GOT3 (cell line): ENCODE results near the gene DDB1.
A peak's percentile ranks its signal among the peaks of the same experiment; 100 is the strongest.

Experiments
- DNase-seq: peaks from one replicate; lab custom pipeline; 2025; ENCODE audit warnings: mixed read lengths; lab: John Stamatoyannopoulos, UW

DDB1 gene

DNA sequence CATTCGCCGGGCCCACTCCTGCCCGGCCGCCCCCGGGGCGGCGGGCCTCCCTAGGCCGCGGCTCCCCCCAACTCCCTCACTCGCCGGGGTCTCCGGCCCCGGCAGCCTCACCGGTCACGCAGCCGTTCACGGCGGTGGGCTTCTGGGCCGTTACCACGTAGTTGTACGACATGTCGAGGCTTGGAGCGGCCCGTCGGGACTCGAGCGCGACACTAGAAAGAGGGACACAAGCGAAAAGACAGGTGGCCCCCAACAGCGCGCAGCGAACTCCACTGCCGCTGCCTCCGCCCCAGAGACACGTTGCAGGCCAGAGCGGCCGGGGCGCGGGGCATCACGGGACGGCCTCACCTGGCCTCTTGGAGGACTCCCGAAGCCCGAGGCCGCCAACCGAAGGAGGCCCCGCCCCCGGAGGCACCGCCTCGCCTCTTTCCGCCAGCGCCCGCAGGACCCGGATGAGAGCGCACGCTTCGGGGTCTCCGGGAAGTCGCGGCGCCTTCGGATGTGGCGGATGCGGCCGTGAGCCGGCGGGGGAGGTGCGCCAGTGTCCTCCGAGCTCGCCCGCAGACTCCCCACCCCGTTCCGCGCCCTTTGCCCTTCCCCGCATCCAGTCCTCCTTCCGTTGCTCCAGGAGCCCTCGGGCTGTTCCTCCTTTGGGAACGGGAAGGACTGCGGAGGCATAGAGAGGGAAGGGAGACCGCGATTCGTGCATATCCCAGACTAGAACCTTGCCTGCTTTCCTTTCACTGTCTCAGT lies at the start of gene DDB1, which contains the start of gene TKFC:
DDB1 (minus strand) TSS at position 309 of the 753 bp plus-strand sequence; CDS start at position 172, 137 bp downstream.
TKFC (plus strand) TSS at position 432 of the 753 bp plus-strand sequence. CDS start 1,501 bp downstream, outside the sequence.
- DNase-seq, result peak; percentile 55

- no peak for DNase-seq
Measured at GRCh38 chr11:61380884-61381283, 48.0 kb upstream of the DDB1 start.

DNA sequence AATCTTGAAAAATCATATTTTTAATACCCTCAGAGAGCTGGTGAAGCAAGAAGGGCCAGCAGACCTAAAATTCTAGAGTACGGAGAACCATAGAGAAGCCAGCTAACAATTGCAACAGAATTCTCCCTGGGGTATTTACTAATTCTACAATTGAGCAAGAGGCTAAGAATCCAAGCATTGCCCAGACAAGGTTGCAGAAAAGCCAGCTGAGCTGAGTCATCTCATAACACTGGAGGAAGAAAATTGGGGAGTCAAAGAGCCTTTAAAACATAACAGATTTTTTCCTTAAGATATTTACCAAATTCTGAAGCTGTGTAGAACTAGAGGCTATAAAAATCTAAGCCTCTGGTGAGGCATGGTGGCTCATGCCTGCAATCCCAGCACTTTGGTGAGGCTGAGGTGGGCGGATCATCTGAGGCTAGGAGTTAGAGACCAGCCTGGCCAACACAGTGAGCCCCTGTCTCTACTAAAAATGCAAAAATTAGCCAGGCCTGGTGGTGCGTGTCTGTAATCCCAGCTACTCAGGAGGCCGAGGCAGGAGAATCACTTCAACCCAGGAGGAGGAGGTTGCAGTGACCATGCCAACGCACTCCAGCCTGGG lies 45.9 kb upstream of the DDB1 start:
- DNase-seq, result peak; percentile 40

- no peak for DNase-seq
Measured at GRCh38 chr11:61377461-61378160, 44.7 kb upstream of the DDB1 start.

- DNase-seq, result no peak
Measured at GRCh38 chr11:61375761-61376108, 42.8 kb upstream of the DDB1 start.

GRCh38 chr11:61372659-61373420 lies 39.9 kb upstream of the DDB1 start:
- no peak for DNase-seq

GRCh38 chr11:61370349-61371005 lies 37.6 kb upstream of the DDB1 start:
- DNase-seq, result no peak

DNA sequence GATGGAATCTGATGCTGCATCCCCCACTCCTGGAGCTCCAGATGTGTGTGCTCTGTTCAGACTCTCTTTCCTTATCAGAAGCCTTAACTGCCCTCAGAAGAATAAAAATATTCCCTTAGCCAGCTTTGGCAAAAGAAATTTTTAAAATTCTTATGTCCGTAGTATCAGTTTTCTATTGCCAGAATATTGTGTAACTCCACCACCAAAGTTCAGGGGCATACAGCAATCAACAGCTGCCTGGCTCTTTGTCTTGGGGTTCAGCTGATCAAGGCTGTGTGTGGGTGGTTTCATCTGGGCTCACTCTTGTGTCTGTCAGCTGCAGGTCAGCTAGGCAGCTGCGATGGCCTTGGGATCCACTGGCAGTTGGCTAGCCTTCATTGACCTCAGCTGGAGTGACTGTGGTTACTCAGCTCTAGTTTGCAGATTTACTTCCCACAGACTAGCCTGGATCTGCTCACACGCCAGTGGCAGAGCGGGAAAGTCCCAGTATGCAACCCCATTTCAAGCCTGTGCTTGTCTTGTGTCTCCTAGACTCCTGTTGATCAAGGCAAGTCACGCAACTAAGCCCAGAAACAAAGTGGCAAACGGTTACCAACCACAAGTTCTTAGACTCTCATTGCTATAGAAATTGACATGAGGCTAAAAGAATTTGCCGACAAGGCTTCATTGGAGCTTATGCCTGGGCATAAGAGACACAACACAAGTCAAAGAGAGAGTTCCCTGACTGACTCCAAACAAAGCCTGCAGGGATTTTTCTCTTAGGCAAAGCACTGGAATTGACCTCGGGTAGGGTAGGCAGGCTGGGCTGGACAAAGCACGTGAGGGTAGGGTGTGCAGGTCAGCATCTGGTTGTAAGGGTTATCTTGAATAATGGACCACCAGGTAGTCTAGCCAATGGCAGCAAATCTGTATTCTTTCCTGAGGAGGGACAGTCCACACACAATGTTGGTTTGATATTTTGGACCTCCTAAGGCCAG lies 36.8 kb upstream of the DDB1 start:
- no peak for DNase-seq

DNA sequence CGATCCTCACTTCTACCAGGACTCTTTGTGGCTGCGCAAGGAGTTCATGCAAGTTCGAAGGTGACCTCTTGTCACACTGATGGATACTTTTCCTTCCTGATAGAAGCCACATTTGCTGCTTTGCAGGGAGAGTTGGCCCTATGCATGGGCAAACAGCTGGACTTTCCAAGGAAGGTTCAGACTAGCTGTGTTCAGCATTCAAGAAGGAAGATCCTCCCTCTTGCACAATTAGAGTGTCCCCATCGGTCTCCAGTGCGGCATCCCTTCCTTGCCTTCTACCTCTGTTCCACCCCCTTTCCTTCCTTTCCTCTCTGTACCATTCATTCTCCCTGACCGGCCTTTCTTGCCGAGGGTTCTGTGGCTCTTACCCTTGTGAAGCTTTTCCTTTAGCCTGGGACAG lies 35.7 kb upstream of the DDB1 start:
- no peak for DNase-seq

DNA sequence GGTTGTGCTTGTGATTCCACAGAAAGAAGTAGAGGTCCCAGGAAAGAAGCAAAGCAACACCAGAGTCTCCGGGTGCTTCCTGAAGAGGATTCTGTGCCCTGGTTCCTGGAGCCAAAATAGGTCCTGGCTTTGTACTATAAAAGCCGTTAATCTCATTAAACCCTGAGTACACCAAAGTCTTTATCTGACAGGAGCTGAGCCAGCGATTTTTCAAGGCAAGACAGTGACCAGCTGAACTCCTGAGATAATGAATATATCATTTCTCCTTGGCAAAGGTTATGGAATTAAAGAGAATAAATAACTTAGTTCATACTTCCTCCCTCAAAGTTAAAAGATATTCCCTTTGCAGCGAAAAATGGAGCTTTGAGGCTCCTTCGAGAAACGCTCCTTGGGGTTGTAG lies 34.5 kb upstream of the DDB1 start:
- no peak for DNase-seq

- DNase-seq, result no peak
Measured at GRCh38 chr11:61364012-61364675, 31.2 kb upstream of the DDB1 start.

- no peak for DNase-seq
Measured at GRCh38 chr11:61362542-61362875, 29.6 kb upstream of the DDB1 start.

DNA sequence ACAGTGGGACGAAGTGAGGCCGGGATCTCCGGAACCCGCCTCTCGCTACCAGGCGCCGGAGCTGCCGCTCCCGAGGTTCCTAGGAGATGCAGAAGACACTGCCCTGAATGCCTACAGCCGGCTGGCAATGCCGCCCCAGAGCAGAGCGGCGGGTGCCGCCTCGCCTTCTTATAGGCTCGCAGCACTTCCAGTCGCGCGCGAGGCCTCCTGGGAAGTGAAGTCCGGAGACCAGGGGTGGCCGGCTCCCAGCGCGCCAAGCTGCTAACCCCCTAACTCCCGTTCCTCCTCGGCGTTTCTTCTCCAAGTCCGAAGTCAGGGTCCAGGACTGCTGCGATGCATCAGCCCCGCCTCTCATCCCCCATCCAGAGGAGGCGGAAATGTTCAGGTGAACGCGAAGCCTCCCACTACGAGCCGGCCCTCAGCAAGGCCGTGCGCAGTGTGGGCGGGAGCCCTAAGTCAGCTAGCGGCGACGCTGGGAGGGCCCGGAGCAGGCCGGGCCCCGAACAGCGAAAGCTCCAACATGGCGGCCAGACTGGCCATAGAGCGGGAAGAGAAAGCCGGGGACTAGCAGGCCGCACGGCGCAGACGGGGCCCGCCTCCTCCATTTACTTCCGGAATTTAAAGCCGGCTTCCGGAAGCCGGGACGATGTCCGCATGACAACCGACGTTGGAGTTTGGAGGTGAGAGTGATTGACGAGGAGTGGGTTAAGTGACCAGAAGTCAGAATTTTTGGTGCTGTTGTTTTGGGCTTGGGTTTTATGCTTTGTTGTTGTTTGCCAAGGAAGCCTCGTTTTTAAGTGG lies 29.0 kb upstream of the DDB1 start, which contains the start of the genes CYB561A3 and TMEM138:
CYB561A3 (minus strand) TSS at position 142 of the 801 bp plus-strand sequence. CDS start 5,169 bp downstream, outside the sequence.
TMEM138 (plus strand) TSS at position 634 of the 801 bp plus-strand sequence. CDS start 2,017 bp downstream, outside the sequence.
- DNase-seq, result peak; percentile 69

GRCh38 chr11:61361237-61361740 lies 28.4 kb upstream of the DDB1 start:
- DNase-seq, result no peak

DNA sequence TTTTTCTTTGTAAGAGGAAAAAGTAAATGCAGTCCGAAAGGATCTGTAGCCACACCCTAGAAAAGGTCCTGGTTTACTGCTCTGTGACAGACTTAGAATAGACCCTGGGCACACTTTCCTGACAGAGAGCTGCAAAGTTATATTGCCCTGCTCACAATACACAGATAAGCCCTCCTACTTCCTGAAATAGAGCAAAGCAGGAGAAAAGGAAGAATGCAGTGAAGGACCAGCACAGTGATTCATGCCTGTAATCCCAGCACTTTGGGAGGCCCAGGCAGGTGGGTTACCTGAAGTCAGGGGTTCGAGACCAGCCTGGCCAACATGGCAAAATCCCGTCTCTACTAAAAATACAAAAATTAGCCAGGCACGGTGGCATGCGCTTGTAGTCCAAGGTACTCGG lies 26.6 kb upstream of the DDB1 start:
- no peak for DNase-seq

DNA sequence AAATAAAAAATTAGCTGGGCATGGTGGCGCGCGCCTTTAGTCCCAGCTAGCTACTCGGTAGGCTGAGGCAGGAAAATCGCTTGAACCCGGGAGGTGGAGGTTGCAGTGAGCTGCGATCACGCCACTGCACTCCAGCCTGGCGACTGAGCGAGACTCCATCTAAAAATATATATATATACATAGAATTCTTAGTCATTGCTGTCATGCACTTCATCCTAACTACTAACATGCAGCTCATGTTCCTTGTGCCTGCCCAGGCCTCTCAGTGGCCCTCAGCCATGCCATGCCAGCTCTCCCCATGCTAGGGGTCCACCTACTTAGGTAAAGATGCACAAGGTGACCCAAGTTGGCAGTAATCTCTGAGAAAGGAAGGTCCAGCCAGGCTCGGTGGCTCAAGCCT lies 25.7 kb upstream of the DDB1 start:
- DNase-seq, result no peak

- no peak for DNase-seq
Measured at GRCh38 chr11:61357894-61358239, 25.0 kb upstream of the DDB1 start.

DNA sequence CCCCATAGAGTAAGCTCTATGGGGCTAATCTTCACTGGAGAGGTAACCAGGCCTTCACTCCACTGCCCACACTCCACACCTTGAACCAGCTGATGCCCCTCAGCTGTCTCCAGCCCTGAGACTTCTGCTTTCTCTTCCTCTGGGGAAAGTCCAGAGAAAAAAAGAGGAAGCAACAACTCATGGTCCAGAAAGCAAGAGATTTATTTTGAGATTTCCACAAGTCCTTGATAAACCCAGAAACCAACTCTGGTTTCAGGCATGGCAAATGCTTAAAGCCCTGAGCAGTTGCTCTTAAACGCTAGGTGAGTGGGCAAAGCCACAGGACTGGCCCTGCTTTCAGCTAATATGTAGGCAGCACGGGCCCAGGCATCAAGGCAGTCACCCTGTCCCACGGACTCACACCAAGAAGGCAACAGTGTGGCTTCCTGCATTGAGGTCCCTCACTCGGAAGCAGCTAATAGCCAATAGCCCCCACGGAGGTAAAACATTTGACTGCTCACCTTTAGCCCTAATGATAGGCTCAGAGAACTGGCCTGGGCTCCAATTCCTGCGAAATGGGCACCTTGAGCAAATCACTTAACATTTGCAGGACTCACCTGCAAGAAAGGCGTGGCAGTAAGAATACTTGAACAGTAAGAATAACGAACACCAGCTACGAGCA lies 24.5 kb upstream of the DDB1 start:
- no peak for DNase-seq
